K562 (cell line): ENCODE results near the gene ANKRD60. TPM values are rescaled to one million over a fixed set of nuclear protein-coding genes. Genes with fewer than 3 reads are reported as not detected.

Source experiments
- ATAC-seq: fragments of 200-7000 bp; cut with Tn5 transposase; 3 replicates; pipeline ENCODE4 v1.9.1; 2020; ENCODE audit warnings: moderate library complexity
- BruUV-seq: library from RNA; stranded (reverse); fragments of 400-500 nt; replicated peaks from 2 replicates; lab custom pipeline; 2021; lab: Mats Ljungman, UMichigan
- CTCF ChIA-PET: fragments of 300-600 bp; formaldehyde crosslinking; extraction: SDS; loops from one replicate; lab custom pipeline; 2021; ENCODE audit warnings: low intra/inter-chr PET ratio; lab: Yijun Ruan, JAX
- POLR2A ChIA-PET: fragments of 300-600, 350-650 bp; sonication (Branson Sonifier 250); formaldehyde crosslinking; extraction: SDS; loops from one replicate; lab custom pipeline; 2021; ENCODE audit warnings: antibody characterized with exemption, inconsistent platforms; lab: Yijun Ruan, JAX
- DNase-seq, 4 experiments: peaks; one replicate each; pipeline versions ENCODE4 v3.0.0 to v3.0.0-alpha.2; 2011 to 2018; ENCODE audit warnings: low spot score in 3 of 4, mixed read lengths in 3 of 4; ENCODE audit errors: extremely low read depth in 1 of 4
- FAIRE-seq: peaks from 2 replicates; lab custom pipeline; 2011; peaks lifted over from hg19 to GRCh38; lab: Jason Lieb, UNC
- H2AFZ ChIP-seq: 2 replicates; pipeline ENCODE4 v1.6.0; 2011; ENCODE audit warnings: low read depth, low read length, control low read depth, inconsistent platforms
- H3K27ac ChIP-seq: fragments of 200-600 bp; 3 replicates; pipeline ENCODE4 v1.8.0; 2011; ENCODE audit warnings: low read depth, mild to moderate bottlenecking, control low read depth, inconsistent platforms, low read length, moderate library complexity, mixed read lengths; ENCODE audit errors: extremely low read depth
- H3K27me3 ChIP-seq, 2 experiments: fragments of 300-600 bp in 1 of 2; 2 replicates in 1 of 2; 3 replicates in 1 of 2; pipeline versions ENCODE4 v1.6.0 to v1.8.0; 2011; ENCODE audit warnings: inconsistent platforms in 2 of 2, low read length in 2 of 2, mild to moderate bottlenecking in 1 of 2, mixed read lengths in 1 of 2, moderate library complexity in 1 of 2; ENCODE audit not compliant: control insufficient read depth in 2 of 2, insufficient read depth in 2 of 2
- H3K36me3 ChIP-seq: fragments of 300-600 bp; 3 replicates; pipeline ENCODE4 v1.8.0; 2011; ENCODE audit warnings: mild to moderate bottlenecking, low read length, inconsistent platforms; ENCODE audit not compliant: control insufficient read depth, insufficient read depth
- H3K4me1 ChIP-seq, 2 experiments: fragments of 200-600 bp in 1 of 2; replicated peaks in 1 of 2; 2 replicates in 1 of 2; 3 replicates in 1 of 2; pipeline versions ENCODE4 v1.5.1 to v1.8.0; 2011; ENCODE audit warnings: inconsistent platforms in 2 of 2, low read length in 2 of 2, mild to moderate bottlenecking in 1 of 2, mixed read lengths in 1 of 2, moderate library complexity in 1 of 2; ENCODE audit not compliant: control insufficient read depth in 2 of 2, insufficient read depth in 2 of 2
- H3K4me2 ChIP-seq: 2 replicates; pipeline ENCODE4 v1.6.1; 2011; ENCODE audit warnings: low read length, control low read depth, inconsistent platforms, mixed read lengths; ENCODE audit not compliant: insufficient read depth
- H3K4me3 ChIP-seq: fragments of 200-600 bp; sonication (generic), shearing (Covaris generic); 2 replicates; pipeline ENCODE4 v1.5.1; 2016; ENCODE audit warnings: control low read depth, inconsistent platforms
- H3K79me2 ChIP-seq: fragments of 200-600 bp; 3 replicates; pipeline ENCODE4 v1.8.0; 2011; ENCODE audit warnings: low read length, inconsistent platforms; ENCODE audit not compliant: control insufficient read depth, insufficient read depth
- H3K9ac ChIP-seq, 2 experiments: 2 replicates each; pipeline versions ENCODE4 v1.6.0 to v1.6.1; 2011; ENCODE audit warnings: low read depth in 2 of 2, low read length in 2 of 2, control low read depth in 1 of 2, inconsistent platforms in 1 of 2, mild to moderate bottlenecking in 1 of 2, mixed read lengths in 1 of 2; ENCODE audit not compliant: insufficient read depth in 1 of 2
- H3K9me1 ChIP-seq: one replicate; pipeline ENCODE4 v1.6.0; 2011; ENCODE audit warnings: inconsistent platforms, mild to moderate bottlenecking, low read length, moderate library complexity; ENCODE audit not compliant: control insufficient read depth, insufficient read depth
- H3K9me3 ChIP-seq: replicated peaks from 2 replicates; pipeline ENCODE4 v1.5.1; 2011; ENCODE audit warnings: low read depth, low read length, inconsistent platforms; ENCODE audit not compliant: control insufficient read depth, insufficient read depth
- H4K20me1 ChIP-seq: replicated peaks from 2 replicates; pipeline ENCODE4 v1.6.1; 2011; ENCODE audit warnings: low read length, inconsistent platforms, mixed read lengths; ENCODE audit not compliant: control insufficient read depth, insufficient read depth
- ADNP ChIP-seq: fragments of 200-800 bp; sonication (Bioruptor generic); IDR thresholded peaks from 2 replicates; pipeline ENCODE4 v1.6.1; 2016; ENCODE audit warnings: missing genetic modification characterization, missing compliant biosample characterization
- CREB5 ChIP-seq: fragments of 250-450 bp; sonication (Bioruptor Pico); IDR thresholded peaks from 2 replicates; pipeline ENCODE4 v1.5.0; 2020; ENCODE audit warnings: mild to moderate bottlenecking
- PPARD ChIP-seq: fragments of 250-450 bp; sonication (Bioruptor Pico); IDR thresholded peaks from 2 replicates; pipeline ENCODE4 v1.8.0; 2022; ENCODE audit warnings: inconsistent platforms, mild to moderate bottlenecking, moderate library complexity
- RFX7 ChIP-seq: fragments of 250-450 bp; sonication (Bioruptor Pico); IDR thresholded peaks from 2 replicates; pipeline ENCODE4 v1.5.1; 2021; ENCODE audit warnings: mild to moderate bottlenecking
- SETDB1 ChIP-seq: IDR thresholded peaks from one replicate; pipeline ENCODE4 v1.6.1; 2012; ENCODE audit warnings: low read length, control low read depth, inconsistent platforms
- TFAP4 ChIP-seq: sonication (generic); formaldehyde crosslinking; IDR thresholded peaks from 2 replicates; pipeline ENCODE4 v1.8.0; 2022; ENCODE audit warnings: missing genetic modification reagents, mild to moderate bottlenecking, moderate library complexity, borderline replicate concordance
- THRAP3 ChIP-seq: fragments of 450-650 bp; IDR thresholded peaks from 2 replicates; pipeline ENCODE4 v1.6.1; 2016; ENCODE audit warnings: mild to moderate bottlenecking, inconsistent platforms, borderline replicate concordance
- USF2 ChIP-seq: sonication (generic); formaldehyde crosslinking; IDR thresholded peaks from 2 replicates; pipeline ENCODE4 v1.5.0; 2020; ENCODE audit warnings: missing genetic modification reagents
- ZFP36 ChIP-seq: fragments of 150-350 bp; IDR thresholded peaks from 2 replicates; pipeline ENCODE4 v1.6.1; 2018; ENCODE audit warnings: low read length, low read depth; ENCODE audit not compliant: partially characterized antibody
- ZNF316 ChIP-seq: fragments of 450-650 bp; IDR thresholded peaks from 2 replicates; pipeline ENCODE4 v1.6.1; 2016
- ZNF589 ChIP-seq: fragments of 200-800 bp; sonication (Bioruptor generic); IDR thresholded peaks from 2 replicates; pipeline ENCODE4 v1.6.1; 2016; ENCODE audit warnings: low read depth, missing genetic modification characterization, missing compliant biosample characterization
- WGBS: fragments of 100-300 bp; shearing (Covaris generic); methylation state at CpG from one replicate; pipeline ENCODE4 v1.1.6; 2016; ENCODE audit warnings: low coverage, mixed read lengths; ENCODE audit not compliant: insufficient coverage; ENCODE audit errors: missing lambda C conversion rate; 5-methylcytosine and 5-hydroxymethylcytosine counted together
- in situ Hi-C: fragments of 300-500 bp; cut with MboI; formaldehyde crosslinking; loops from 4 replicates; pipeline ENCODE4 v1.15.0; 2018; ENCODE audit warnings: inconsistent platforms, mixed read lengths
- intact Hi-C: fragments of 100-400 bp; cut with micrococcal nuclease; formaldehyde crosslinking; loops from 2 replicates; pipeline ENCODE4 v1.14.2; 2022
- polyA plus RNA-seq, 8 experiments: library from polyadenylated mRNA; depleted of rRNA in 4 of 8; stranded (reverse) in 5 of 8; unstranded in 3 of 8; fragments of >200 nt; fragmentation: Nextera tagmentation in 2 of 8; fragmentation: Illumina TruSeq in 1 of 8; extraction: Ambion mirVana in 2 of 8; extraction: Trizol in 1 of 8; gene quantifications; 2 replicates each; pipeline versions ENCODE4 v1.2.1 to v1.2.3, GENCODE V29; 2011 to 2014; ENCODE audit warnings: inconsistent platforms in 1 of 8, missing spikeins in 1 of 8
- total RNA-seq, 7 experiments: library from RNA; depleted of rRNA in 6 of 7; stranded (reverse); fragments of >200 nt in 6 of 7; fragmentation: Illumina TruSeq in 2 of 7; extraction: Trizol in 2 of 7; gene quantifications; 2 replicates each; pipeline versions ENCODE4 v1.2.1 to v1.2.3, GENCODE V29; 2011 to 2021; ENCODE audit warnings: low replicate concordance in 1 of 7

ANKRD60 gene
- total and polyA plus RNA-seq, 9 of the 15 experiments (the other 6 are each of a cell fraction or from before 2014, with no cell fraction given): not detected

- H4K20me1 ChIP-seq: 0 out of 2 replicates have a peak, but pooled peaks cover 5% of the 10 kb centered on the region
- no peak for ATAC-seq
- no peaks in the 10 kb centered on the region for H3K36me3 ChIP-seq
- no peak for TF ChIP-seq USF2 (CRISPR knock-in tag)
- no peak for TF ChIP-seq THRAP3
- TF ChIP-seq RFX7 (CRISPR knock-in tag): no peak
- no peak for TF ChIP-seq CREB5 (CRISPR knock-in tag)
- TF ChIP-seq TFAP4: no peak
- TF ChIP-seq ZNF589 (CRISPR knock-in tag): no peak
- no peak for TF ChIP-seq SETDB1
- no peak for TF ChIP-seq ZNF316
- no peak for TF ChIP-seq PPARD (CRISPR knock-in tag)
- TF ChIP-seq ADNP (tag): no peak
- TF ChIP-seq ZFP36: no peak
- H3K27ac ChIP-seq: no peak overlapping the region
- FAIRE-seq: no peak
- POLR2A ChIA-PET: no interaction called here
- H2AFZ ChIP-seq: no peak overlapping the region
- CTCF ChIA-PET: interaction anchor here (0.7 kb wide), 1 partner anchor 242 kb away, joined by 5 read pairs; no protein-coding TSS in a partner anchor
- intact Hi-C loops (no loop called here), in situ Hi-C loops (no loop called here)
- peaks cover 0 to 3% of the 10 kb centered on the region in 2 experiments; a peak in 1 of 5 replicates for H3K4me1 ChIP-seq
- BruUV-seq: no TSS peak
- peaks cover 21 to 34% of the 10 kb centered on the region in 2 experiments; a peak in 3 of 5 replicates for H3K27me3 ChIP-seq
- H3K9me1 ChIP-seq: no peaks in the 10 kb centered on the region
- no peaks in the 10 kb centered on the region for H3K9me3 ChIP-seq
- no peak overlapping the region for H3K9ac ChIP-seq
- H3K4me3 ChIP-seq: no peak overlapping the region
- H3K79me2 ChIP-seq: no peaks in the 10 kb centered on the region
- DNase-seq: no peak
- WGBS: 2% methylated on average over 4 of the region's 4 CpGs
- H3K4me2 ChIP-seq: no peak overlapping the region
Observed at GRCh38 chr20:58198384-58198783, 30.1 kb downstream of the ANKRD60 start.
